CD14-positive monocyte (primary cell): Measurements from ENCODE around the gene WEE1. TPM values are rescaled to one million over a fixed set of nuclear protein-coding genes. Genes with fewer than 3 reads are reported as not detected.

Experiments
- DNase-seq, 3 donors: peaks; one replicate each; pipeline ENCODE4 v3.0.0-alpha.2; 2011 to 2022
- H2AFZ ChIP-seq: 2 replicates; pipeline ENCODE4 v1.6.0; 2012; ENCODE audit warnings: mild to moderate bottlenecking, low read depth, low read length, inconsistent platforms; ENCODE audit not compliant: insufficient read depth, poor library complexity, severe bottlenecking
- H3K27ac ChIP-seq, 2 donors: 1 replicate in 1 of 2; 2 replicates in 1 of 2; pipeline ENCODE4 v1.5.1; 2012 to 2013; ENCODE audit warnings: low read length in 2 of 2, control low read depth in 1 of 2, inconsistent platforms in 1 of 2, low read depth in 1 of 2, mild to moderate bottlenecking in 1 of 2
- H3K27me3 ChIP-seq, 2 donors: one replicate each; pipeline versions ENCODE4 v1.6.0 to v1.6.1; 2011 to 2013; ENCODE audit warnings: low read length in 2 of 2; ENCODE audit not compliant: control insufficient read depth in 2 of 2, insufficient read depth in 2 of 2
- H3K36me3 ChIP-seq, 2 donors: replicated peaks in 1 of 2; 1 replicate in 1 of 2; 2 replicates in 1 of 2; pipeline versions ENCODE4 v1.5.1 to v1.6.1; 2012 to 2013; ENCODE audit warnings: low read length in 2 of 2, control low read depth in 1 of 2, inconsistent platforms in 1 of 2, mild to moderate bottlenecking in 1 of 2; ENCODE audit not compliant: insufficient read depth in 2 of 2, control insufficient read depth in 1 of 2
- H3K4me1 ChIP-seq, 2 donors: 1 replicate in 1 of 2; 2 replicates in 1 of 2; pipeline versions ENCODE4 v1.5.1 to v1.6.1; 2012 to 2013; ENCODE audit warnings: low read length in 2 of 2, control low read depth in 1 of 2, inconsistent platforms in 1 of 2, mild to moderate bottlenecking in 1 of 2, moderate library complexity in 1 of 2; ENCODE audit not compliant: insufficient read depth in 2 of 2, control insufficient read depth in 1 of 2
- H3K4me2 ChIP-seq: replicated peaks from 2 replicates; pipeline ENCODE3; 2012; ENCODE audit warnings: low read length, moderate library complexity, mild to moderate bottlenecking; ENCODE audit not compliant: poor library complexity, severe bottlenecking; ENCODE audit errors: extremely low read depth
- H3K4me3 ChIP-seq, 3 experiments: fragments of 200-600 bp in 1 of 3; sonication (generic) in 1 of 3; replicated peaks in 1 of 3; 1 replicate in 2 of 3; 2 replicates in 1 of 3; pipeline ENCODE4 v1.5.1; 2011 to 2013; ENCODE audit warnings: low read length in 3 of 3, mild to moderate bottlenecking in 3 of 3, control low read depth in 2 of 3, low read depth in 2 of 3, inconsistent platforms in 1 of 3, moderate library complexity in 1 of 3
- H3K79me2 ChIP-seq: 2 replicates; pipeline ENCODE4 v1.6.0; 2012; ENCODE audit warnings: mild to moderate bottlenecking, control low read depth, inconsistent platforms, low read length, moderate library complexity; ENCODE audit not compliant: insufficient read depth
- H3K9ac ChIP-seq: 2 replicates; pipeline ENCODE4 v1.6.0; 2017; ENCODE audit warnings: low read length, mild to moderate bottlenecking; ENCODE audit not compliant: insufficient read depth, poor library complexity, severe bottlenecking
- H3K9me3 ChIP-seq, 2 donors: replicated peaks in 1 of 2; 1 replicate in 1 of 2; 2 replicates in 1 of 2; pipeline versions ENCODE4 v1.5.1 to v1.6.1; 2012 to 2013; ENCODE audit warnings: low read length in 2 of 2, control low read depth in 1 of 2; ENCODE audit not compliant: control insufficient read depth in 1 of 2, insufficient read depth in 1 of 2
- H4K20me1 ChIP-seq: 2 replicates; pipeline ENCODE4 v1.6.0; 2012; ENCODE audit warnings: mild to moderate bottlenecking, low read length, control low read depth, moderate library complexity; ENCODE audit not compliant: insufficient read depth
- H3K27ac Mint-ChIP-seq, 7 donors: one replicate each; pipeline ENCODE4 v1.8.0; 2020; ENCODE audit warnings: mild to moderate bottlenecking in 7 of 7, mixed read lengths in 7 of 7, moderate library complexity in 6 of 7, inconsistent platforms in 2 of 7
- H3K27me3 Mint-ChIP-seq, 3 donors: one replicate each; pipeline ENCODE4 v1.8.0; 2021 to 2022; ENCODE audit warnings: low read depth in 3 of 3, mild to moderate bottlenecking in 3 of 3, mixed read lengths in 3 of 3, moderate library complexity in 3 of 3, inconsistent platforms in 1 of 3
- H3K36me3 Mint-ChIP-seq, 2 donors: one replicate each; pipeline ENCODE4 v1.8.0; 2020; ENCODE audit warnings: mixed read lengths in 2 of 2, inconsistent platforms in 1 of 2, mild to moderate bottlenecking in 1 of 2
- H3K4me1 Mint-ChIP-seq: one replicate; pipeline ENCODE4 v1.8.0; 2020; ENCODE audit warnings: mild to moderate bottlenecking, mixed read lengths
- H3K4me3 Mint-ChIP-seq, 2 donors: one replicate each; pipeline ENCODE4 v1.8.0; 2020; ENCODE audit warnings: mild to moderate bottlenecking in 2 of 2, mixed read lengths in 2 of 2, moderate library complexity in 1 of 2
- H3K9me3 Mint-ChIP-seq, 7 donors: one replicate each; pipeline ENCODE4 v1.8.0; 2020 to 2022; ENCODE audit warnings: mixed read lengths in 7 of 7, mild to moderate bottlenecking in 6 of 7, moderate library complexity in 6 of 7, inconsistent platforms in 2 of 7
- WGBS: methylation state at CpG from one replicate; pipeline ENCODE4 v1.1.5; 2013; ENCODE audit warnings: missing lambda C conversion rate; ENCODE audit not compliant: insufficient coverage; 5-methylcytosine and 5-hydroxymethylcytosine counted together
- intact Hi-C, 2 donors: fragments of 100-400 bp; cut with micrococcal nuclease; formaldehyde crosslinking; loops; one replicate each; pipeline versions ENCODE4 v1.15.0 to v1.15.1; 2023
- polyA plus RNA-seq, 3 donors: library from polyadenylated mRNA; depleted of rRNA in 1 of 3; unstranded in 2 of 3; stranded (reverse) in 1 of 3; fragments of 300-500 nt in 2 of 3; fragments of >200 nt in 1 of 3; fragmentation: Illumina TruSeq in 2 of 3; gene quantifications; 1 replicate in 2 of 3; 2 replicates in 1 of 3; pipeline ENCODE4 v1.2.3, GENCODE V29; 2012 to 2021
- TF ChIP-seq, protein P1 (sequence below): fragments of 200-600 bp; IDR thresholded peaks from one replicate; pipeline ENCODE4 v1.8.0; 2022; ENCODE audit warnings: antibody characterized with exemption, mild to moderate bottlenecking

The WEE1 gene
- polyA plus RNA-seq, 3 donors, result 0.05 to 0.41 (median 0.22) TPM

DNA sequence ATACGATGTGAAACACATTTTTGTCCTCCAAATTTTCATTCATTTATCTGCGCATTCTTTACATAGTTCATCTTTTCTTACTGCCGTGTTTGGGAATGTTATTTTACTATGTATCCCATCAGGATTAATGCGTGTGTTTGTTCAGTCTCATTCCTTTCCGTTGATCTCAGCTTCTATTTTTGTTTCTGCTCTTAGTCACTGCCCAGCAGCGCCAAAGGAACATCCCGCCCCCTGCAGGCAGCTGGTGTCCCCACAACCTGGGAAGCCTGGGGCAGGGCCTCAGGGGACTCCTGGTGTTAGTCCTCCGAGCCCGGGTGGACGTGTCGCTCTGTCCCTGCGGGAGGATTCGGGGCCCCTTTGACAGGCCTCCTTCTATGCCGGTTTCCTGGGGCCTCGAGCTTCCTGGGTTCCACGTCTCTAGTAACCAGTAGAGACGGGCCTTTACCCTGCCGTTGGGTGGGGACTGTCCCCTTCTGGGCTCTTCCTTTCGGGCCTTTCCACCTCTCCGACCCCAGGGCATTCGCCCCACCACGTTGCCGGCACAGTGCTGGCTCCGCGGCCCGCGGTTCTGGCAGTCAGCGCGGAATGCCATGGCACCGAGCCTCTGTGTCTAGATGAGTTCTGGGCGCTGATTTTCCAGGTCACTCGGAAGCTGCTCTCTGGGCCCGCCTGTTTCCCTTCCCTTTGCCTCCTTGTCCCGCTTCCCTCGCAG is 39.8 kb downstream of the WEE1 start:
- Mint-ChIP-seq H3K9me3 (peaks cover 0 to 2% (median 0%) of the 10 kb centered on the region in 7 donors), H3K36me3 (no peaks in the 10 kb centered on the region), H3K4me3 (peak overlapping the region; percentile 93 to 100), H3K27me3 (peaks cover 0 to 6% (median 4%) of the 10 kb centered on the region in 3 donors), H3K4me1 (peaks cover 25% of the 10 kb centered on the region), H3K27ac (peak overlapping the region; percentile 86 to 96 (median 92))
- H4K20me1 ChIP-seq, result no peaks in the 10 kb centered on the region
- H3K4me1 ChIP-seq, result peaks cover 12 to 33% of the 10 kb centered on the region in 2 donors
- WGBS, result 0% methylated on average over 29 of the region's 35 CpGs
- peak overlapping the region; percentile 99 for H3K4me2 ChIP-seq
- H3K9ac ChIP-seq, result peak overlapping the region; percentile 76
- H3K27ac ChIP-seq, result peak overlapping the region; percentile 55 to 77
- no peaks in the 10 kb centered on the region for H3K9me3 ChIP-seq
- H3K4me3 ChIP-seq, result peak overlapping the region; percentile 36 to 84 (median 67)
- H3K79me2 ChIP-seq, result no peaks in the 10 kb centered on the region
- H3K36me3 ChIP-seq, result no peaks in the 10 kb centered on the region
- peak overlapping the region; percentile 98 for H2AFZ ChIP-seq
- peak; percentile 78 to 87 (median 85) for DNase-seq
- no peaks in the 10 kb centered on the region for H3K27me3 ChIP-seq
- TF ChIP-seq, protein P1, sequence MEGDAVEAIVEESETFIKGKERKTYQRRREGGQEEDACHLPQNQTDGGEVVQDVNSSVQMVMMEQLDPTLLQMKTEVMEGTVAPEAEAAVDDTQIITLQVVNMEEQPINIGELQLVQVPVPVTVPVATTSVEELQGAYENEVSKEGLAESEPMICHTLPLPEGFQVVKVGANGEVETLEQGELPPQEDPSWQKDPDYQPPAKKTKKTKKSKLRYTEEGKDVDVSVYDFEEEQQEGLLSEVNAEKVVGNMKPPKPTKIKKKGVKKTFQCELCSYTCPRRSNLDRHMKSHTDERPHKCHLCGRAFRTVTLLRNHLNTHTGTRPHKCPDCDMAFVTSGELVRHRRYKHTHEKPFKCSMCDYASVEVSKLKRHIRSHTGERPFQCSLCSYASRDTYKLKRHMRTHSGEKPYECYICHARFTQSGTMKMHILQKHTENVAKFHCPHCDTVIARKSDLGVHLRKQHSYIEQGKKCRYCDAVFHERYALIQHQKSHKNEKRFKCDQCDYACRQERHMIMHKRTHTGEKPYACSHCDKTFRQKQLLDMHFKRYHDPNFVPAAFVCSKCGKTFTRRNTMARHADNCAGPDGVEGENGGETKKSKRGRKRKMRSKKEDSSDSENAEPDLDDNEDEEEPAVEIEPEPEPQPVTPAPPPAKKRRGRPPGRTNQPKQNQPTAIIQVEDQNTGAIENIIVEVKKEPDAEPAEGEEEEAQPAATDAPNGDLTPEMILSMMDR, result peak; percentile 87
- intact Hi-C loops, result loop anchor here in 1 of 2 donors (5.0 to 10.0 kb wide), 3 partner anchors 52 to 142 kb away; partner anchors contain the start of gene SWAP70

DNA sequence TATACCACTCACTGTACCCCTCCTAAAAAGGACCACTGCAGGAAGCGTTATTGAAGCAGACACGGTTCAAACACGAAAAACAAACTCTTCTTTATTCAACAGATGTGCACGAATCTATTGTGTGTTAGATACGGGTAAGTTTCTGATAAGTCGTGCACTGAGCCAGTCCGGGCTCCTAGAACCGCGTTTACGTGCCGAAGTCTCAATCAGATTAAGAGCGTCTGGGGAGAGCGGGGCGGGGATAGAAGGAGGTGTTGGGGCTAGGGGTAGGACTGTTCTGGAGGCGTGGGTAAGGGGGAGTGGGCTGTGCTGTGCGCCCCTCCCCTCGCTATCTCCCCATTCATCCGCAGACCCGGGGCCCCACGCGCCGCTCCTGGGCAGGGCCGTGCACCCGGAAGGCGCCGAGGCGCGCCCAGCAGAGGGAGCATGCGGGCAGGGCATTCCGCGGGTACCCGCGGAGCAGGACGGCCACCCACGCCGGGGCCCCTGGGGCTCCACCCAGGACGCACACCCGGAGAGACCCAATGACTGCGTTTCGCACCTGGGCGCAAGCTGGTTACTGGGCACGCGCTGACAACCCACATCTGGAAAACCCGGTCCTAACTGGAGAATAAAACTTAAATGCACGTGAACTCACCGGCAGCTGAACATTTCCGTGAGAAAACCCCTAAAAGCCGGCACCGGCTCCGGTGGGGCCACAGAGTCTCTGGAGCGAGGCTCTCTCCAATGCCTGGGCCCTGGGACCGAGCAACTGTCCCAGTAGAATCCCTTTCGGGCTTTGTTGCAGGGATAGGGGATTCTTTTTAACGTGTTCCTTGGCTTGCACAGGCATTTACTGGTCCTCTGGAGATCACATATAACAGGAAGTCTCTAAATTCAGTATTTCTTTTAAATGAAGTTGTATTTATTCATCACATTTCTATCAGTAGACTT is 40.6 kb downstream of the WEE1 start:
- Histone ChIP-seq H3K36me3 (no peaks in the 10 kb centered on the region), H3K4me3 (peak overlapping the region; percentile 36 to 84 (median 67)), H3K4me2 (peak overlapping the region; percentile 99), H3K4me1 (peaks cover 12 to 33% of the 10 kb centered on the region in 2 donors), H3K27me3 (no peaks in the 10 kb centered on the region), H3K79me2 (no peaks in the 10 kb centered on the region), H3K27ac (peak overlapping the region; percentile 55 to 77), H4K20me1 (no peaks in the 10 kb centered on the region), H3K9ac (peak overlapping the region; percentile 76), H3K9me3 (no peaks in the 10 kb centered on the region), H2AFZ (peak overlapping the region; percentile 98)
- intact Hi-C loops, result loop anchor here (1.0 to 10.0 kb wide), 6 partner anchors 39 to 141 kb away; partner anchors contain the start of gene SWAP70 (in 1 of the 2)
- TF ChIP-seq, protein P1, result peak; percentile 70
- peak; percentile 67 to 77 (median 67) for DNase-seq
- peak overlapping the region; percentile 93 to 100 for H3K4me3 Mint-ChIP-seq
- peaks cover 0 to 3% of the 10 kb centered on the region in 2 donors for H3K36me3 Mint-ChIP-seq
- under 1% methylated on average over 43 of the region's 54 CpGs for WGBS
- peaks cover 0 to 2% (median 0%) of the 10 kb centered on the region in 7 donors for H3K9me3 Mint-ChIP-seq
- peak overlapping the region; percentile 86 to 96 (median 92) for H3K27ac Mint-ChIP-seq
- H3K27me3 Mint-ChIP-seq, result peaks cover 0 to 6% (median 4%) of the 10 kb centered on the region in 3 donors
- H3K4me1 Mint-ChIP-seq, result peaks cover 29% of the 10 kb centered on the region
